ENCODE data around the gene PRKAG2.

Gene PRKAG2

DNA sequence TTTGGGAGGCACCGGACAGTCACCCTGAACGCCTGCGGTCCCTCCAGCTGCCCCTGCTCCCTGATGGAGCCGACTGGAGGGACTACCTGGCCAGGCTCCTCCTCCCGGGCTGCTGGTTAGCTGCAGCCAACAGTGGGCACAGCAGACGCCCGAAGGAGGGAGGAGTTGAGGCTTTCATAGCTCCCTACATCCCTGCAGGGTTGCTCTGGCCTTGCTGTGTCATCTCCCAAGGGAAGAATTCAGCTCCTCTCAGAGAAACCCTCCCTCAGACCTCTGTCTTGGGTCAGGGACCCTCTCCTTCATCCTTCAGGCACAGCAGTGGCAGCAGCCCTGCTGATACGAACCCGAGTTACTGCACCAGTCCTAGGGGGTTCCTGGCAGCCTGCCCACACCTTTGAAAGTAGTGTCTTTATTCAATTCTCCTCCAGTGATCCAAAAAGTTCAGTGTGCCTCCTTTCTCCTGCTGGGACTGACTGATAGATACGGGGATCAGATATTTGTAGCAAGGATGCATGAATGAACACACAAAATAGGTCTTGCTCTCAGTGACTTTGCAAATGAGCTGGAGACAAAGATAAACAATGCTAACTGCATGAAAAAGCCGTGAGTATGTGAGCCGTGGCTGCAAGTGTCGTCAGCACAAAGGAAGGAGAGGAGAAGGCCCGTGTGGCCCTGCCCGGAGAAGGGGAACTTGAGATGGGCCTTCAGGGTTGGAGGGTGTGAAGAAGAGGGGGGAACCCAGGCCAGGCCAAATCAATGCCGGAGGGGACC lies 136.6 kb downstream of the PRKAG2 start:
- peak; percentile 31 for DNase-seq

- no peak for DNase-seq
These were observed 138.0 kb downstream of the PRKAG2 start for GRCh38 chr7:151738925-151739324.

GRCh38 chr7:151736403-151736909 lies 140.5 kb downstream of the PRKAG2 start:
- peak; percentile 75 for DNase-seq

GRCh38 chr7:151735851-151736402 lies 141.0 kb downstream of the PRKAG2 start:
- DNase-seq: no peak

DNA sequence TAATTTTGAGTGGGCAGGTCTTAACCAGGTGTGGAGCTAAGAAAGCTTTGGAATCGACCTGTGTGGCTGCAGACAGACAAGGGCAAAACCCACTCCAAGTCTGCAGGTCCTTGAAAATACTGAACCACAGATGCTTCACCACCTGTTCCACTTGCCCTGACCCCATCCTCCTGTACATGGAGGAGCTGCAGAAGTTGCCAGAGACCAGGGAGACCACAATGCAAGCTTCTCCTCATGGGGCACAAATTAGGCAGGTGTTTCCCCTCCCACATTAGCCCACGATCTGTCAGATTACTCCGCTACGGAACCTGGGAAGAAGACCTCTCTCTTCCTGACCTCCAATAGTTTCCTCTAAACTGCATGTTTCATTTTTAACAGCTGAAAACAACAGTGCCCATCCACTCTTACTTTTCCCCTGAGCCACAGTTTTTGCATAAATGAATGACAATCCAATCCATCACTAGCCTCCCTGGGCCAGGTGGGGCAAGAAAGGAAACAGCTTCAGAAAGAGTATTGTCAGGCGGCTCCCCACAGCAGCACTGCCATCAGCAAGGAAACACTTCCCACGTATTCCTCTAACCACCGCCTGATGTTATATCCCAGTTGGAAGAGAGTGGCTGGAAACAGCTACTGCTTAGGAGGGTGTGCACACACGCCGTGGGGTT lies 141.6 kb downstream of the PRKAG2 start:
- DNase-seq: no peak

DNA sequence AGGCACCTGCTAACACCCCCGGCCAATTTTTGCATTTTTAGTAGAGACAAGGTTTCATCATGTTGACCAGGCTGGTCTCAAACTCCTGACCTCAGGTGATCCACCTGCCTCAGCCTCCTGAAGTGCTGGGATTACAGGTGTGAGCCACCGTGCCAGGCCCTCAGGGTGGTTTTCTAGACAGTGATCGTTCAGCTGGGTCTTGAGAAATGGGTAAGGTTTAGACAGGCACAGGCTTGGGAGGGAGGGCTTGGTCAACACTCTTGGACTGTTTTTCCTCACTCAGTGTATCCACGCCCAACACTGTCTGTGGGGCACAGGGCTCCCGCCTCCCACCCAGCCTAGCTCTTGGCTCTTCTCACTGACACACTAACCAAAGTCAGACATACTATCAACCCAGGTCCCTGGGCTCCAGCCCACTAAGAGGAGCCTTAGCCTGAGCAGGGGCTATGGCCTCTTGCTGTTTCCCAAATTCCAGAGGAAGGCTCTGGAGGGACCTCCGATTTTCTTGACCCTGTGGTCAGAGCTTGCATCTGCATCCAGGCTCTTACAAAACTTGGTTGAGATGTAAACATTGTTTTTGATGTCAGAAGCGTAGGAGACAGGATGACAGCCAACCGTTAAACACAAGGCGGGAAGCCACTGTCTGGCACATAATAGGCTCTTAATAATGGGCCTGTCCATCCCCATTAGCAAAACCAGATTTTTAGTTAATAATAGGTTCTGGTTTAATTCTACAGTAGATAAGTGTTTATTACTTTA lies 143.9 kb downstream of the PRKAG2 start:
- no peak for DNase-seq

DNA sequence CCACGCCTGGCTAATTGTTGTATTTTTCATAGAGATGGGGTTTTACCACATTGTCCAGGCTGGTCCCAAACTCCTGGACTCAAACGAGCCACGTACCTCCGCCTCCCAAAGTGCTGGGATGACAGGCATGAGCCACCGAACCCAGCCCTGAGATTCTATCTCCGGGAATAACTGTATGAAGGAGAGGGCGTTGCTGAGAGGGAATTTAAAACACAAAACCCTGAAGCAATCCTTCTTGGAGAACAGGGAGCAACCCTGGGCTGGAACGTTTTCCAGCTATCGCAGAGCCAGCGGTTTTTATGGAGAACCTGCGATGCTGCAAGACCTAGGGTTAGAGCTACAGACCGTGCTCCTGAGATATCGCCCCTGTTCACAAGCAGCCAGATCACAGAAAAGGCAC lies 144.6 kb downstream of the PRKAG2 start:
- DNase-seq: no peak

GRCh38 chr7:151731022-151731441 lies 145.9 kb downstream of the PRKAG2 start:
- no peak for DNase-seq

DNA sequence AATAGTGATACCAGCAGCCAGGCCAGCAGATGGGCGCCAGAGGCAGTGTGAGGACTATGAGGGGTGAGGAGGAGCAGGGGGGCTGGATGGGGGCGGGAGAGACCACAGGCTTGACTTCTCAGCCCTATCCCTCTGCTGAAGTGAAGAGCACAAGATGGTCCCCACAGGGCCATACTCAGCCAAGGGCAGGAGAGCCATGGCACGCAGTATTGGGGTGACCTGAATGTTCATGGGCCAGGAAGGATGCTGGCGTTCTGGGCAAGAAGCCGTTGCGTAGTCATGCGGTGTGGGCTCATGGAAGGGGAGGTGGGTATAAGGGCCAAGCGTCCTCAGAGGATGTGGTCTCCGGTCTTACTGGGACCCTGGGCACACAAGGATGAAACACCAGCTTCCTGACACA lies 146.3 kb downstream of the PRKAG2 start:
- no peak for DNase-seq

- no peak for DNase-seq
These were observed 147.4 kb downstream of the PRKAG2 start for GRCh38 chr7:151729521-151729921.

- DNase-seq: no peak
These were observed 148.2 kb downstream of the PRKAG2 start for GRCh38 chr7:151728746-151729145.

- DNase-seq: no peak
These were observed 148.6 kb downstream of the PRKAG2 start for GRCh38 chr7:151728286-151728660.

- peak; percentile 77 for DNase-seq
These were observed 149.2 kb downstream of the PRKAG2 start for GRCh38 chr7:151727579-151728285.

DNA sequence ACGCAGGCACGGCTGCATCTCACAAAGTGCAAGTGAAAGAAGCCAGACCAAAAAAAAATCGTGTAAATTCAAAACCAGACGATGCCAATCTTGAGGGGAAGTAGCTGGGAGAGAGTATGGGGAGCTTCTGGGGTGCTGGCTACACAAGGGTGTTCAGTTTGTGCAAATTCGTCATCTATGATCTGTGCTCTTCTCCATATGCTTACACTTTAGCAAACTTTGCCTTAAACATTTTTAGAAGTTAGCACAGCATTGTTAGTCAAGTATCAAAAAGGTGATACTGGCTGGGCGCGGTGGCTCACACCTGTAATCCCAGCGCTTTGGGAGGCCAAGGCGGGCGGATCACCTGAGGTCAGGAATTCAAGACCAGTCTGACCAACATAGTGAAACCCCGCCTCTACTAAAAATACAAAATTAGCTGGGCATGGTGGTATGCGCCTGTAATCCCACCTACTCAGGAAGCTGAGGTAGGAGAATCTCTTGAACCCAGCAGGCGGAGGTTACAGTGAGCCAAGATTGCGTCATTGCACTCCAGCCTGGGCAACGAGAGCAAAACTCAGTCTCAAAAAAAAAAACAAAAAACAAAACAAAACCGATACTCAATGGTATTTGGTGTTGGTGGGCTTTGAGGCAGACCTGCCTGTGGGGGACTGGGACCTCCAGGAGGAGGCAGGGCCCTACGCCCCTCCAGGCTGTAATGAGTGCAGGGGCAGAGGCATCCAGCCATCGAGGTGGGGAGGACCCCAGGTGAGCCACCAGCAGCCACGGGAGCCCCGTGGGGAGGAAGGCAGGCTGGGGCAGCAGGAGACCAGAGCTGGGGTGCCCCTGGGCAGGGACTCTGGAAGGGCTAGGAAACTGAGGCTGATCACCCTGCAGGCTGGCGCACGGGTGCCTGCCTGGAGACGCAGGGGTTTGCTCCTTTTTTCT lies 150.0 kb downstream of the PRKAG2 start:
- no peak for DNase-seq

DNA sequence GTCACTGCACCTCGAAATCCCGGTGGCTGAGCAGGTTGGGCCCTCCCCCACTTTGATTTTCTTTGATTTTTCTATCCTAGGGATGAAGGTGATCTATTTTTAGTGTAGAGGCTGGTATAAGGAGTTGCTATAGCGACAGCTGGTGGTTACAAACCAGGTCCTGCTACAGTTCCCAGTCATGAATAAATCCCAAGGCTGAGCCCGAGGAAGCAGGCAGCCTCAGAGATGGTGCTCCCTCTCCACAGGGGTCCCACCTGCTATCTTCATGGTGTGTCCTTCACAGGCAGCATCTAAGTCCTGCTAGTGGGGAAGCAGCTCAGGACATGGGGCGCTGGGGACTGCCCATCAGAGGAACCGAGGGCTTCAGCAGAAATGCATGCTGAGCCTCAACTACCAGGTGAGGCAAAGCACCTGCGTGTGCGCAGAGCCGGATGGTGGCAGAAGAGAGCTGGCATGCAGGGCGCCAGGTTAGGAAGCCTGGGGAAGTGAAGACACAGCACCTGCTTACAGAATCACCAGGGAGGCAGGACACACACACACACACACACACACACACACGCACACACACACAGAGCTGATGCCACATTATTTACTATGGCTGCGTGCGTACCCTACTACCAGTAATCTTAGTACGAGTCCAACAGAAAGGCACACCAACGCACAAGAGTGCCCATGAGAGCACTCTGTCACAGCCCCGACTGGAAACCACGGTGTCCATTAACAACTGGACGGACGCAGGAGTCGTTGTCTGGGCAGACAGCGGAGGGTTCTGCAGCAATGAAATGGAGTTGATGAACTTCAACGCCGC lies 150.9 kb downstream of the PRKAG2 start:
- DNase-seq: no peak

DNA sequence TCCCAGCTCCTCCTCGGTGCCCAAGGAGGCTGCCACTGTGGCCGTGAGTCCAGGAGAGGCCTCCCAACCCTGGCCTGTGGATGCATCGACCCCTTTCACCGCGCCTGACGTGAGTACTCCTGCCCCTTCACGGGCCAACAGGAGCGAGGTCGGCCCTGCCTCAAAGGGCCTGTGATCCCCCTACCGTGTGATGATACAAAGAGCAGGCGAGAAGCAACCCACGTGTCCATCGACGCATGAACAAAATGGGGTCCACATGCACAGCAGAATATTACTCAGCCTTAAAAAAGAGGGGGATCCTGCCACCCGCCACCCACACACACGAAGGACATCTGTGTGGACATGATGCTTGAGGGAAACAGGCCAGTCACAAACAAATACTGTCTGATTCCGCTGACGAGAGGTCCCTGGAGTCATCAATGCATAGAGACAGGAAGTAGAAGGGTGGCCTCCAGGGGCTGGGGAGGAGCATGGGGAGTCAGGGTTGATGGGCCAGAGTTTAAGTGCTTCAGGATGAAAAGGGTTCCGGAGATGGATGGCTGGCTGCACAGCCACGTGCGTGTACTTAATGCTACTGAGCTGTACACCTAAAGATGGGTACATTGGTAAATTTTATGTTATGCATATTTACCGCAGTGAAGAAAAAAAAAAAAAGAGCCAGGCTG lies 151.9 kb downstream of the PRKAG2 start:
- DNase-seq: no peak

DNA sequence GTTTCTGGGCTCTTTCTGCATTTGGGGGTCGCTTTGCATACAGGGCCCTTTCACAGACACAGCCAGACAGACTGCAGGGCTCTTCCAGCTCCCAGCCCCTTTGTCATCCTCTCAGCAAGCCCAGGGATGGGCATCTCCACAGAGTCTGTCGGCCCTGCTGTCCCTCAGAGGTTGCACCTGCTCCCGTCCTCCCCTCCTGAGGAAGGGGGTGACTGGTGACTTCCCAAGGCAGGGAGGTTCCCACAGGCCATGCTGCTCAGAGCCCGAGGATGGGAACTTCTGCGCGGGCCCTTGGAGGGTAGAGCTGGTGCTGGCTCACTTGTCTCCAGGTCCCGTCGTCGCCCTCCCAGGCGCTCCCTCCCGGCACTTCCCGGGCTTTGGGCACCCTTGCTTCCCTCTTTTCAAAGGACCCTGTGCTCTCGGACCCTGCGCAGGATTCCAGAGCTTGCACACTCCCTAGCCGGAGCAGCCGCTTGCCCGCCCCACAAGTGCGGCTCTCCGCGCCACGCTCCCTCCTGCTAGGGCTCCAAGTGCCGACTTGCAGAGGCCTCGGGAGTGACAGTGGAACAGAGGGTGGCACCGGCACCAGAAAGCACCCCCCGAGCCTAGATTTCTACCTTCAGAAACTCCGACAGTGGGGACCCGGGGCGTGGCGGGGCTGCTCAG lies 152.5 kb downstream of the PRKAG2 start:
- DNase-seq: no peak

GRCh38 chr7:151723321-151723720 lies 153.6 kb downstream of the PRKAG2 start:
- no peak for DNase-seq

- no peak for DNase-seq
These were observed 154.4 kb downstream of the PRKAG2 start for GRCh38 chr7:151722533-151722932.

Measured in suppressor macrophage treated with lipopolysaccharide for 4 hours (primary cell).